Endothelial cell of umbilical vein (primary cell): Measurements from ENCODE around the gene NEDD9. TPM values are rescaled to one million over a fixed set of nuclear protein-coding genes. Genes with fewer than 3 reads are reported as not detected.

ENCODE experiments used
- BruUV-seq: library from RNA; stranded (reverse); fragments of 400-500 nt; replicated peaks from 2 replicates; lab custom pipeline; 2021; lab: Mats Ljungman, UMichigan
- CTCF ChIA-PET: fragments of 300-600, 350-600 bp; sonication (Branson Sonifier 250); formaldehyde crosslinking; loops from one replicate; lab custom pipeline; 2021; ENCODE audit warnings: antibody characterized with exemption, inconsistent platforms; lab: Charles Lee
- POLR2A ChIA-PET: fragments of 300-600, 350-600 bp; sonication (Branson Sonifier 250); formaldehyde crosslinking; loops from one replicate; lab custom pipeline; 2021; ENCODE audit warnings: antibody characterized with exemption, inconsistent platforms; lab: Charles Lee
- DNase-seq: peaks from one replicate; pipeline ENCODE4 v3.0.0-alpha.2; 2011; ENCODE audit warnings: low read depth, low spot score
- FAIRE-seq: peaks from 2 replicates; lab custom pipeline; 2011; peaks lifted over from hg19 to GRCh38; lab: Jason Lieb, UNC
- H2AFZ ChIP-seq: 2 replicates; pipeline ENCODE4 v1.6.0; 2012; ENCODE audit warnings: low read depth, low read length, control low read depth, inconsistent platforms
- H3K27ac ChIP-seq: 2 replicates; pipeline ENCODE4 v1.5.1; 2011; ENCODE audit warnings: low read depth, mild to moderate bottlenecking, control low read depth, low read length, moderate library complexity; ENCODE audit not compliant: insufficient read depth
- H3K27me3 ChIP-seq, 2 experiments: 2 replicates each; pipeline versions ENCODE4 v1.6.0 to v1.6.1; 2011; ENCODE audit warnings: low read length in 2 of 2, mixed read lengths in 1 of 2; ENCODE audit not compliant: control insufficient read depth in 2 of 2, insufficient read depth in 2 of 2
- H3K36me3 ChIP-seq, 2 experiments: 2 replicates in 1 of 2; 3 replicates in 1 of 2; pipeline ENCODE4 v1.5.1; 2011; ENCODE audit warnings: low read length in 2 of 2, mild to moderate bottlenecking in 1 of 2, moderate library complexity in 1 of 2; ENCODE audit not compliant: control insufficient read depth in 2 of 2, insufficient read depth in 2 of 2; ENCODE audit errors: extremely low read depth in 1 of 2
- H3K4me1 ChIP-seq: 3 replicates; pipeline ENCODE4 v1.5.1; 2011; ENCODE audit warnings: mild to moderate bottlenecking, low read length; ENCODE audit not compliant: control insufficient read depth, insufficient read depth; ENCODE audit errors: extremely low read depth
- H3K4me2 ChIP-seq: 2 replicates; pipeline ENCODE4 v1.6.1; 2011; ENCODE audit warnings: low read length, control low read depth, mixed read lengths; ENCODE audit not compliant: insufficient read depth
- H3K4me3 ChIP-seq, 3 experiments: fragments of 200-600 bp in 1 of 3; sonication (generic), shearing (Covaris generic) in 1 of 3; replicated peaks in 1 of 3; 2 replicates each; pipeline ENCODE4 v1.5.1; 2011 to 2016; ENCODE audit warnings: control low read depth in 3 of 3, low read length in 3 of 3, mild to moderate bottlenecking in 2 of 3, inconsistent platforms in 1 of 3, low read depth in 1 of 3, moderate library complexity in 1 of 3; ENCODE audit not compliant: insufficient read depth in 1 of 3
- H3K79me2 ChIP-seq: 2 replicates; pipeline ENCODE4 v1.6.0; 2012; ENCODE audit warnings: low read length, inconsistent platforms; ENCODE audit not compliant: control insufficient read depth, insufficient read depth
- H3K9ac ChIP-seq: replicated peaks from 2 replicates; pipeline ENCODE3; 2011; ENCODE audit warnings: low read length, control low read depth; ENCODE audit not compliant: insufficient read depth; ENCODE audit errors: extremely low read depth
- H3K9me1 ChIP-seq: replicated peaks from 3 replicates; pipeline ENCODE4 v1.6.0; 2011; ENCODE audit warnings: mild to moderate bottlenecking, low read length; ENCODE audit not compliant: control insufficient read depth, insufficient read depth; ENCODE audit errors: extremely low read depth
- H3K9me3 ChIP-seq: replicated peaks from 2 replicates; pipeline ENCODE4 v1.5.1; 2012; ENCODE audit warnings: low read length, inconsistent platforms; ENCODE audit not compliant: control insufficient read depth, insufficient read depth
- H4K20me1 ChIP-seq: replicated peaks from 2 replicates; pipeline ENCODE3; 2011; ENCODE audit warnings: mild to moderate bottlenecking, low read length; ENCODE audit not compliant: control insufficient read depth, insufficient read depth; ENCODE audit errors: extremely low read depth
- EZH2 ChIP-seq: IDR thresholded peaks from 2 replicates; pipeline ENCODE4 v1.6.1; 2012; ENCODE audit warnings: borderline replicate concordance, low read depth, mild to moderate bottlenecking, moderate library complexity, low read length, inconsistent platforms; ENCODE audit not compliant: severe bottlenecking
- FOS ChIP-seq: IDR thresholded peaks from 2 replicates; pipeline ENCODE4 v1.6.1; 2011; ENCODE audit warnings: mild to moderate bottlenecking, low read length, moderate library complexity, borderline replicate concordance; ENCODE audit not compliant: insufficient read depth
- GATA2 ChIP-seq: IDR thresholded peaks from 2 replicates; pipeline ENCODE4 v1.7.0; 2011; ENCODE audit warnings: low read depth, mild to moderate bottlenecking, moderate library complexity, mixed read lengths, low read length; ENCODE audit not compliant: insufficient read length, insufficient read depth
- JUN ChIP-seq: IDR thresholded peaks from 2 replicates; pipeline ENCODE4 v1.6.1; 2011; ENCODE audit warnings: borderline replicate concordance, low read depth; ENCODE audit not compliant: insufficient read length, insufficient read depth
- MYC ChIP-seq: IDR thresholded peaks from one replicate; pipeline ENCODE4 v1.6.1; 2011; ENCODE audit warnings: mild to moderate bottlenecking, low read depth, low read length
- POLR2A ChIP-seq: IDR thresholded peaks from 2 replicates; pipeline ENCODE4 v1.6.1; 2012; ENCODE audit warnings: low read depth, mild to moderate bottlenecking, control low read depth, low read length
- POLR2AphosphoS5 ChIP-seq: IDR thresholded peaks from 2 replicates; pipeline ENCODE4 v1.6.1; 2012; ENCODE audit warnings: low read depth, mild to moderate bottlenecking, control low read depth, low read length, moderate library complexity; ENCODE audit not compliant: insufficient read depth
- dilution Hi-C: fragments of 300-500 bp; cut with MboI; formaldehyde crosslinking; loops from one replicate; pipeline ENCODE4 v1.15.0; 2019; ENCODE audit warnings: low sequenced_read_pairs; ENCODE audit not compliant: extremely low pct_ligation_motif_present
- intact Hi-C: fragments of 100-400 bp; cut with micrococcal nuclease; formaldehyde crosslinking; loops from one replicate; pipeline ENCODE4 v1.10.0; 2022
- polyA plus RNA-seq, 4 experiments: library from polyadenylated mRNA; depleted of rRNA in 3 of 4; stranded (reverse) in 3 of 4; unstranded in 1 of 4; fragments of >200 nt; gene quantifications; 2 replicates each; pipeline versions ENCODE4 v1.2.1 to v1.2.3, GENCODE V29; 2011 to 2012; ENCODE audit warnings: missing spikeins in 1 of 4
- total RNA-seq: library from RNA; stranded (reverse); gene quantifications from 2 replicates; pipeline ENCODE4 v1.2.3, GENCODE V29; 2021
- TF ChIP-seq, protein P1 (sequence below), 2 donors: IDR thresholded peaks; 1 replicate in 1 of 2; 2 replicates in 1 of 2; pipeline ENCODE4 v1.5.1; 2011; ENCODE audit warnings: low read length in 2 of 2, mild to moderate bottlenecking in 2 of 2, moderate library complexity in 2 of 2, control low read depth in 1 of 2, inconsistent platforms in 1 of 2, low read depth in 1 of 2; ENCODE audit not compliant: insufficient read depth in 1 of 2; ENCODE audit errors: extremely low read depth in 1 of 2
- TF ChIP-seq, protein P2 (sequence below): IDR thresholded peaks from 2 replicates; pipeline ENCODE4 v1.6.1; 2011; ENCODE audit not compliant: insufficient read depth, insufficient read length

Gene NEDD9
- total and polyA plus RNA-seq, 2 donors (not counting 3 experiments of a cell fraction or from before 2014, with no cell fraction given): 55.2 to 61.0 TPM

DNA sequence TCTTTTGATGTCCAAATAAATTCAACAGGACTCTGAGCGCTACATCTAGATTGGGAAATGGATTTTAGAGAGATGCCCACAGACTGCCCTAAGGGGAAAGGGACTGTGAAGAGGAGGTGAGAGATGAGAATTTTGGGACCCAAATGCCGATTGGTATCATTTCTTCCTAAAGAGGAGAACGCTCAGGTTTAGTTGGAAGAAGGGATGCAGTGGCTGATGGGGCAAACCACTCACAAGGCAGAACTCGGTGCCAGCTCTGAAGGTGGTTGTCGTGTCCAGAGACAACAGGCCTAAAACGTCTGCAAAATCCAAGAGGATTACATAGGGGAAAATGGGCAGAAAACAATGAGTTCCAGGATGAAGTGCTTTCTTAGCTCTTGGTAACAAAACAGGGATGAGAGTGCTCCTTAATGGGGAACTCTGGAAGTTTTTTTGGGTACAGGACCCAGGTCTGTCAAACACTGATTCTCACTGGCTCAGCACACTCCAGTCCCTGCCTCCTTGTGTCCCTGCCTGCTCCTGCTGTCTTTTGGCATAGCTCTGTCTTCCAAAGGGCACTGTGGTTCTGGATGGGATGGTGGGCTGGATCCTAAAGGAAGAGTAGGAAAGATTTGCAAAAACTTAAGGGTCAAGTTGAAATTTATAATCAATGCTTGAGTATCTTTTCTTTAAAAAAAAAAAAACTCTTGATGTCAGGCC lies 29.0 kb downstream of the NEDD9 start:
- Histone ChIP-seq H3K36me3 (peaks cover 15 to 28% of the 10 kb centered on the region in 2 experiments), H3K27me3 (no peaks in the 10 kb centered on the region), H3K4me1 (peaks cover 57% of the 10 kb centered on the region), H4K20me1 (no peaks in the 10 kb centered on the region), H2AFZ (no peak overlapping the region), H3K9ac (peak overlapping the region; percentile 74), H3K4me3 (no peak overlapping the region), H3K27ac (peak overlapping the region; percentile 91), H3K9me3 (no peaks in the 10 kb centered on the region), H3K79me2 (peaks cover 48% of the 10 kb centered on the region), H3K4me2 (no peak overlapping the region), H3K9me1 (no peaks in the 10 kb centered on the region)
- POLR2A ChIA-PET: interaction anchor here (0.5 to 1.8 kb wide), 3 partner anchors 9 to 26 kb away, joined by 4 to 5 read pairs (median 4); no protein-coding TSS in a partner anchor
- intact Hi-C loops (no loop called here), dilution Hi-C loops (no loop called here)
- TF ChIP-seq FOS: no peak
- no peak for TF ChIP-seq MYC
- TF ChIP-seq, protein P1, sequence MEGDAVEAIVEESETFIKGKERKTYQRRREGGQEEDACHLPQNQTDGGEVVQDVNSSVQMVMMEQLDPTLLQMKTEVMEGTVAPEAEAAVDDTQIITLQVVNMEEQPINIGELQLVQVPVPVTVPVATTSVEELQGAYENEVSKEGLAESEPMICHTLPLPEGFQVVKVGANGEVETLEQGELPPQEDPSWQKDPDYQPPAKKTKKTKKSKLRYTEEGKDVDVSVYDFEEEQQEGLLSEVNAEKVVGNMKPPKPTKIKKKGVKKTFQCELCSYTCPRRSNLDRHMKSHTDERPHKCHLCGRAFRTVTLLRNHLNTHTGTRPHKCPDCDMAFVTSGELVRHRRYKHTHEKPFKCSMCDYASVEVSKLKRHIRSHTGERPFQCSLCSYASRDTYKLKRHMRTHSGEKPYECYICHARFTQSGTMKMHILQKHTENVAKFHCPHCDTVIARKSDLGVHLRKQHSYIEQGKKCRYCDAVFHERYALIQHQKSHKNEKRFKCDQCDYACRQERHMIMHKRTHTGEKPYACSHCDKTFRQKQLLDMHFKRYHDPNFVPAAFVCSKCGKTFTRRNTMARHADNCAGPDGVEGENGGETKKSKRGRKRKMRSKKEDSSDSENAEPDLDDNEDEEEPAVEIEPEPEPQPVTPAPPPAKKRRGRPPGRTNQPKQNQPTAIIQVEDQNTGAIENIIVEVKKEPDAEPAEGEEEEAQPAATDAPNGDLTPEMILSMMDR (IDR thresholded peaks at IDR 0.05; ENCODE audit: extremely low read depth in 1 of 2, insufficient read depth in 1 of 2, low read depth in 1 of 2, low read length in 2 of 2): no peak
- TF ChIP-seq GATA2: no peak
- TF ChIP-seq EZH2: no peak
- TF ChIP-seq POLR2A: no peak
- no peak for TF ChIP-seq POLR2AphosphoS5
- TF ChIP-seq JUN: no peak
- TF ChIP-seq, protein P2, sequence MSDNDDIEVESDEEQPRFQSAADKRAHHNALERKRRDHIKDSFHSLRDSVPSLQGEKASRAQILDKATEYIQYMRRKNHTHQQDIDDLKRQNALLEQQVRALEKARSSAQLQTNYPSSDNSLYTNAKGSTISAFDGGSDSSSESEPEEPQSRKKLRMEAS: no peak
- BruUV-seq: TSS peak; percentile 21
- DNase-seq (no peak), FAIRE-seq (no peak)
- CTCF ChIA-PET: interaction anchor here (1.0 to 1.6 kb wide), 7 partner anchors 13 to 294 kb away, joined by 3 to 6 read pairs (median 4); no protein-coding TSS in a partner anchor
